Breast epithelium (tissue), 4 donors: Measurements from ENCODE around the gene TUSC2. TPM values are rescaled to one million over a fixed set of nuclear protein-coding genes. Genes with fewer than 3 reads are reported as not detected.
A peak's percentile ranks its signal among the peaks of the same experiment; 100 is the strongest.

ENCODE experiments used
- DNase-seq, 2 donors: peaks; one replicate each; pipeline ENCODE4 v3.0.0-alpha.2; 2019; ENCODE audit warnings: low spot score in 2 of 2
- H3K27ac ChIP-seq, 2 donors: fragments of 200-600 bp; sonication (generic) in 1 of 2; one replicate each; pipeline ENCODE4 v1.5.1; 2016 to 2019; ENCODE audit warnings: mild to moderate bottlenecking in 1 of 2
- H3K27me3 ChIP-seq, 2 donors: fragments of 200-600 bp; sonication (generic) in 1 of 2; one replicate each; pipeline versions ENCODE4 v1.5.1 to v1.6.0; 2017 to 2019; ENCODE audit warnings: control low read depth in 1 of 2, mild to moderate bottlenecking in 1 of 2
- H3K36me3 ChIP-seq: fragments of 200-600 bp; one replicate; pipeline ENCODE4 v1.5.1; 2019
- H3K4me1 ChIP-seq, 2 donors: fragments of 200-600 bp; sonication (generic); one replicate each; pipeline ENCODE4 v1.5.1; 2016 to 2019; ENCODE audit warnings: control low read depth in 1 of 2
- H3K4me3 ChIP-seq, 3 donors: fragments of 200-600 bp; sonication (generic); 1 replicate in 2 of 3; 2 replicates in 1 of 3; pipeline ENCODE4 v1.5.1; 2016 to 2019; ENCODE audit warnings: mild to moderate bottlenecking in 3 of 3, moderate library complexity in 2 of 3
- H3K9me3 ChIP-seq, 2 donors: fragments of 200-600 bp; sonication (generic) in 1 of 2; one replicate each; pipeline ENCODE4 v1.5.1; 2016 to 2019; ENCODE audit warnings: control low read depth in 1 of 2
- CTCF ChIP-seq, 3 donors: fragments of 450-650 bp; IDR thresholded peaks; one replicate each; pipeline ENCODE4 v1.5.1; 2016 to 2017; ENCODE audit warnings: antibody characterized with exemption in 3 of 3, mild to moderate bottlenecking in 3 of 3, moderate library complexity in 3 of 3
- POLR2A ChIP-seq: fragments of 450-650 bp; IDR thresholded peaks from one replicate; pipeline ENCODE4 v1.6.1; 2016; ENCODE audit warnings: antibody characterized with exemption, mild to moderate bottlenecking, moderate library complexity
- POLR2AphosphoS5 ChIP-seq, 3 donors: sonication (generic); formaldehyde crosslinking; IDR thresholded peaks; one replicate each; pipeline ENCODE4 v1.6.1; 2017; ENCODE audit warnings: antibody characterized with exemption in 3 of 3
- intact Hi-C: fragments of 100-400 bp; cut with DNase I; formaldehyde crosslinking; loops from one replicate; pipeline ENCODE4 v1.15.1; 2023; ENCODE audit warnings: low total_unique reads
- total RNA-seq, 3 donors: library from RNA; depleted of rRNA; stranded (reverse); fragments of >200 nt; gene quantifications; one replicate each; pipeline ENCODE4 v1.1.0, GENCODE V29; 2016

The TUSC2 gene
- total RNA-seq, 3 donors from 2014 or later, result 18.1 to 25.9 (median 21.3) TPM

- Histone ChIP-seq H3K27ac (peak overlapping the region; percentile 31 to 93), H3K4me3 (no peak overlapping the region), H3K36me3 (no peaks in the 10 kb centered on the region), H3K9me3 (no peaks in the 10 kb centered on the region), H3K27me3 (no peaks in the 10 kb centered on the region), H3K4me1 (peaks cover 6 to 29% of the 10 kb centered on the region in 2 donors)
- intact Hi-C loops, result no loop called here
- no peak for DNase-seq
- TF ChIP-seq POLR2A (no peak), CTCF (IDR thresholded peaks at IDR 0.05) (peak; percentile 67 to 79 (median 76)), POLR2AphosphoS5 (IDR thresholded peaks at IDR 0.05) (no peak)
Measured at GRCh38 chr3:50324351-50325112, 3.5 kb downstream of the TUSC2 start.

GRCh38 chr3:50323614-50324199, 4.3 kb downstream of the TUSC2 start:
- peak overlapping the region; percentile 31 to 93 for H3K27ac ChIP-seq
- peaks cover 9 to 34% of the 10 kb centered on the region in 2 donors for H3K4me1 ChIP-seq

GRCh38 chr3:50323092-50323600, 4.9 kb downstream of the TUSC2 start:
- H3K4me1 ChIP-seq, result peaks cover 12 to 34% of the 10 kb centered on the region in 2 donors
- H3K9me3 ChIP-seq, result no peaks in the 10 kb centered on the region
- no peaks in the 10 kb centered on the region for H3K36me3 ChIP-seq
- no peaks in the 10 kb centered on the region for H3K27me3 ChIP-seq
- no peak for DNase-seq
- intact Hi-C loops, result no loop called here
- TF ChIP-seq POLR2AphosphoS5 (IDR thresholded peaks at IDR 0.05) (peak in 1 of 3 donors; percentile 5), CTCF (IDR thresholded peaks at IDR 0.05) (no peak)
- peak overlapping the region; percentile 31 to 93 for H3K27ac ChIP-seq
- H3K4me3 ChIP-seq, result peak overlapping the region; percentile 54 to 85 (median 79)

More at GRCh38 chr3:50323614-50324199, 4.3 kb downstream of the TUSC2 start:
- no peak overlapping the region for H3K4me3 ChIP-seq
- no peaks in the 10 kb centered on the region for H3K27me3 ChIP-seq
- H3K36me3 ChIP-seq, result no peaks in the 10 kb centered on the region
- H3K9me3 ChIP-seq, result no peaks in the 10 kb centered on the region
- TF ChIP-seq CTCF (IDR thresholded peaks at IDR 0.05) (no peak), POLR2A (no peak), POLR2AphosphoS5 (IDR thresholded peaks at IDR 0.05) (peak in 2 of 3 donors; percentile 47 to 72)
- intact Hi-C loops, result no loop called here
- no peak for DNase-seq

GRCh38 chr3:50322386-50323091, 5.5 kb downstream of the TUSC2 start, which contains the start of gene HYAL2:
TSS of gene HYAL2 (minus strand) at chr3:50322745. CDS start at chr3:50320489, 2,256 bp downstream.
- intact Hi-C loops, result no loop called here
- no peak for TF ChIP-seq POLR2A
- TF ChIP-seq POLR2AphosphoS5 (IDR thresholded peaks at IDR 0.05), result peak in 2 of 3 donors; percentile 53 to 77
- Histone ChIP-seq H3K27ac (peak within 1 kb of the TSS; percentile 93 to 94), H3K4me1 (peaks cover 18 to 38% of the 10 kb centered on the region in 2 donors), H3K4me3 (peak within 1 kb of the TSS; percentile 54 to 85 (median 79)), H3K27me3 (no peaks in the 10 kb centered on the region), H3K9me3 (no peaks in the 10 kb centered on the region), H3K36me3 (no peaks in the 10 kb centered on the region)
- DNase-seq, result no peak

- no peak for TF ChIP-seq CTCF (IDR thresholded peaks at IDR 0.05)
- H3K36me3 ChIP-seq, result no peaks in the 10 kb centered on the region
- H3K4me3 ChIP-seq, result peak overlapping the region; percentile 54 to 85 (median 79)
- H3K27ac ChIP-seq, result peak overlapping the region; percentile 93 to 94
- no peaks in the 10 kb centered on the region for H3K9me3 ChIP-seq
- intact Hi-C loops, result no loop called here
- DNase-seq, result no peak
- no peaks in the 10 kb centered on the region for H3K27me3 ChIP-seq
- H3K4me1 ChIP-seq, result peaks cover 18 to 38% of the 10 kb centered on the region in 2 donors
Measured at GRCh38 chr3:50322115-50322385, 6.0 kb downstream of the TUSC2 start.
